Cardiac fibroblast (primary cell): ENCODE results near the gene ROPN1L.

ENCODE experiments used
- DNase-seq, 2 donors: peaks; one replicate each; pipeline versions ENCODE4 v3.0.0 to v3.0.0-alpha.2; 2010; ENCODE audit warnings: low read depth in 2 of 2
- H3K4me3 ChIP-seq, 2 donors: replicated peaks in 1 of 2; 1 replicate in 1 of 2; 2 replicates in 1 of 2; pipeline ENCODE4 v1.5.1; 2011; ENCODE audit warnings: low read depth in 2 of 2, low read length in 2 of 2, mild to moderate bottlenecking in 2 of 2, moderate library complexity in 1 of 2
- CTCF ChIP-seq: IDR thresholded peaks from one replicate; pipeline ENCODE4 v1.5.1; 2011; ENCODE audit warnings: low read depth, mild to moderate bottlenecking, low read length, inconsistent platforms

The ROPN1L gene

GRCh38 chr5:10475931-10476676 is 34.4 kb downstream of the ROPN1L start:
- DNase-seq, result no peak
- TF ChIP-seq CTCF, result no peak
- no peak overlapping the region for H3K4me3 ChIP-seq

DNA sequence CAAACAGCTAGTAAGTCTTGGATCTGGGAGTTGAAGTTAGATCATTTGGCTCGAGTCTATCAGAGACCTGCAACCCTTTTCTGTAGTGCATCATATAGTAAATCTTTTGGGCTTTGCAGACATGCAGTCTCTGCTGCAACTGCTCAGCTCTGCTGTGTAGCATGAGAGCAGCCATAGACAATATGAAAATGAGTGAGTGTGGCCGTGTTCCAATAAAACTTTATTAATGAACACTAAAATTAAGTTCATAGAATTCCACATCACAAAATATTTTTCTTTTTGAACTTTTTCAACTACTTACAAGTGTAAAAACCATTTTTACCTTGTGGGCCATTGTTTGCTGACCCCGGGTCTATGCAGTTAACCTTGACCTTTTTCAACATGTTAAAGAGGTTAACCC is 35.2 kb downstream of the ROPN1L start:
- DNase-seq, result no peak
- no peak for TF ChIP-seq CTCF
- no peak overlapping the region for H3K4me3 ChIP-seq

- TF ChIP-seq CTCF, result no peak
These were observed 36.3 kb downstream of the ROPN1L start for GRCh38 chr5:10477943-10478342.

DNA sequence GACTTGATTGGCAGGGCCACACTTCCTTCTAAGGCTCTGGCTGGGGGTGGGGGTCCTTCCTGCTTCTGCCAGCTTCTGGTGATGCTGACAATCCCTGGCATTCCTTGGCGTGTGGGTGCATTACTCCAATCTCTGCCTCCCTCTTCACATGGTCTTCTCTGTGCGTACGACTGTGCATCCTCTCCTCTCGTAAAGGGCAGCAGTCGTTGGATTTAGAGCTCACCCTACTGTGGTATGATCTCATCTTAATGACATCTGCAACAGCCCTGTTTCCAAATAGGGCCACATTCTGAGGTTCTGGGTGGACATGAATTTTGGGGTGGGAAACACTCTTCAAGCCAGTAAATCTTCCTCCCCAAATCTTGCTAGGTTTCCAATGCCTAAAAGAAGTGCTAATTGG is 36.8 kb downstream of the ROPN1L start:
- TF ChIP-seq CTCF, result no peak
- H3K4me3 ChIP-seq, result no peak overlapping the region
- DNase-seq, result peak in 1 of 2 donors; percentile 36

More at GRCh38 chr5:10477943-10478342, 36.3 kb downstream of the ROPN1L start:
- DNase-seq, result no peak
- H3K4me3 ChIP-seq, result no peak overlapping the region

- TF ChIP-seq CTCF, result no peak
- DNase-seq, result peak; percentile 57 to 80
- H3K4me3 ChIP-seq, result no peak overlapping the region
These were observed 37.6 kb downstream of the ROPN1L start for GRCh38 chr5:10479154-10479721.

DNA sequence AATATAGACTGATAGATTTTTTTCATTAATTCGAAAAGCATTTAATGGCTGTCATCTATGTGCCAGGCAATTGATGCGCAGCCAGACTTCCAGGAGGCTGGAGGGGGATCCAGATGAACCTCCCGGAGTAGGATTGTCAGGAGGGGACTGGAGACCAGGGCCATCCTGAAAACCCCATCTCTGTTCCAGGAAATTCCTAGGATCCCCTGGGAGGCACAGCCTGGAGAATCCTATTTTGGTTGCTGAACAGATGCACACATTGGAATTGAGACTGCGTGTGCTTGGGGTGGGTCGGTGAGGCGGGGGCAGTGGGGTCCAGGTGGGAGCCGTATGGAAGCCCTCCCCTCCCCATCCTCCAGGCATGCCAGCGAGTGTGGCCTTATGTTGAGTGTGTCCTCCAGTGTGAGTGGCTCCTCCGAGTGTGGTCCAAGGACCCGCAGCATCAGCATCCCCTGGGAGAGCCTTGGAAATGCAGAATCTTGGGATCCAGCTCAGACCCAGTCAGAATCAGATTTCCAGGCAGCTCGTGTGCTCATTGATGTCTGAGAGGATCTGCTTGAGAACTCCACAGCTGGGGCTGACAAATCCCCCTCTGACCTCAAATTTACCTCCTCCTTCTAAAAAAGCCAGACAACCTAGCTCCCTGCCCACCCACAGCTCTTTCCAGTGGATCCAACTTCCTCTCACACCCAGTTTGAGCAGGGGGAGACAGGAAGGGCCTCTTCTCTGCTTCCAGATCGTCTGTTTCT is 38.7 kb downstream of the ROPN1L start:
- H3K4me3 ChIP-seq, result no peak overlapping the region
- DNase-seq, result no peak
- TF ChIP-seq CTCF, result no peak
